ENCODE data around the gene INKA2. TPM values are rescaled to one million over a fixed set of nuclear protein-coding genes. Genes with fewer than 3 reads are reported as not detected.

INKA2 gene
- total and polyA plus RNA-seq, 2 of the 4 experiments (the other 2 are of a cell fraction), result 2.2 to 2.6 TPM

DNA sequence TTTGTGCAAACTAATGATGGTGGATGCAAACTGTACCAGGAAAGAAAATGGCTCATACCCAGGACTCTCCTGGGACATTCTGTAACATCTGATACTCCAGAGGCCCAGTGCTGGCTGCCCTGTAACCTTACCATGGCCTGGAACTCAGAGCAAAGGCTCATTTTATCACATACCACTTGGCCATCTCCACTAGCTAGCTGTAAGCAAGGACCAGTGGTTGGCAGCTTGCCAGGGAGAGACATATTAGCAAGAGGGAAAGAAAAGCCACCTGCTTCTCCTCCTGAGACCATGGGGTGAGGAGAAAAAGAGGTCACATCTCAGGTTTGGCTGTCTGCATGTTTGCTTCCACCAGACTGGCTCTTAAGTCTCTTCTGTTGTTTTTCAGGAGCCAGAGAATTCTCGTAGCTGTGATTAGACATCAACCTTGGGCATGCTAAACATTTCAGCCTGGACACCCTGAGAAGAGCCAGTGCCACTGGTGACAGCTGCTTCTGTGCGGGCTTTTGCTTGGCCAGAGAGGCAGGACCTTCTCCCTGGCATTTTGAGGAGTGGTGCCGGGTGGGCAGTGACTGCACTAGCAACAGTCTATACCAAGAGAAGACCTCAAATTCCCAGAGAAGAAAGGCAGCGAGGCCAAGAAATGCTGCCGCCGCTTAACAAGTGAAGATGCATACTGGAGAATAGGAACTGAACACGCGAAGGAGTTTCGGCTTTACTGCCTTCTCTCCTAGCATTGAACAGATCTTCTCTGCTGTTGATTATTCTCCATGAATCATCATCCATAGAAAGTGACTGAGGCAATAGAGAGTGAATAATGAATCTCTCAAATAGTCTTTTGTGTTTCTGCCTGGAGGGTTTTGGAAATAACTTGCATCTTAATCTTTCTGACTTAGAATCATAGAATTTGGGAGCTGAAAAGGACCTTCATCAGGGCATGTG is 6.7 kb upstream of the INKA2 start:
- no peak overlapping the region for H3K4me3 ChIP-seq (ENCODE audit: insufficient read depth, low read depth, low read length)
- ATAC-seq (ENCODE audit: low read depth) (no peak), DNase-seq (no peak)
- H2BK5ac ChIP-seq (ENCODE audit: low read depth, low read length, poor library complexity, severe bottlenecking), result no peak overlapping the region
- CTCF ChIA-PET, result interaction anchor here (1.1 to 2.4 kb wide), 4 partner anchors 9 to 264 kb away, joined by 4 to 8 read pairs (median 6); no protein-coding TSS in a partner anchor
- no CpG with 5 or more reads among the region's 9 CpGs for WGBS, 2 experiments (ENCODE audit: extremely low coverage in 2 of 2, insufficient read length in 1 of 2)
- peaks cover 10% of the 10 kb centered on the region; the same call in 1 of the 2 replicates for H4K20me1 ChIP-seq (ENCODE audit: insufficient read depth, low read length)
- H4K5ac ChIP-seq (ENCODE audit: low read depth, low read length), result no peak overlapping the region
- H4K91ac ChIP-seq (ENCODE audit: insufficient read depth, low read depth, low read length), result no peak overlapping the region
- in situ Hi-C loops (cut with MboI; ENCODE audit: low sequenced_read_pairs) (no loop called here), dilution Hi-C loops (cut with HindIII; ENCODE audit: low sequenced_read_pairs, unreplicated experiment) (no loop called here), intact Hi-C loops (cut with micrococcal nuclease) (no loop called here)
- H3K36me3 ChIP-seq (ENCODE audit: control insufficient read depth, insufficient read depth, low read length), result no peaks in the 10 kb centered on the region
- no TSS peak for BruUV-seq (replicated peaks)
- peak overlapping the region; percentile 54 for H2BK20ac ChIP-seq (ENCODE audit: low read depth, low read length)
- H3K14ac ChIP-seq (replicated peaks; ENCODE audit: low read depth, low read length), result no peak overlapping the region
- H2BK15ac ChIP-seq (ENCODE audit: low read depth, low read length), result peak overlapping the region; percentile 58; the same call in 1 of the 3 replicates
- POLR2A ChIA-PET (ENCODE audit: unreplicated experiment), result interaction anchor here (0.7 kb wide), 1 partner anchor 10 kb away, joined by 3 read pairs; no protein-coding TSS in a partner anchor
- no peak overlapping the region for H3K9ac ChIP-seq (ENCODE audit: low read depth, low read length)
- H3K79me1 ChIP-seq (ENCODE audit: low read depth in 1 of 2, low read length in 2 of 2), result no peaks in the 10 kb centered on the region; a peak in 1 of 4 replicates
- no peak overlapping the region for H3K27ac ChIP-seq (ENCODE audit: insufficient read depth, low read length)
- H2AK5ac ChIP-seq (ENCODE audit: low read depth, low read length), result peak overlapping the region; percentile 68; the same call in 1 of the 2 replicates
- H2AFZ ChIP-seq (replicated peaks; ENCODE audit: low read length, poor library complexity), result peak overlapping the region; percentile 30
- peak overlapping the region; percentile 28; the same call in 1 of the 2 replicates for H3K23ac ChIP-seq (ENCODE audit: low read depth, low read length)
- no peak overlapping the region for H3K4me2 ChIP-seq (ENCODE audit: low read depth, low read length)
- H3K9me3 ChIP-seq (ENCODE audit: control insufficient read depth, insufficient read depth, low read length), result no peaks in the 10 kb centered on the region
- H2BK120ac ChIP-seq (ENCODE audit: low read depth, low read length), result no peak overlapping the region
- H3K4ac ChIP-seq (ENCODE audit: low read depth, low read length), result peak overlapping the region; percentile 28
- no peak overlapping the region for H3K18ac ChIP-seq (ENCODE audit: low read depth, low read length)
- H3K4me1 ChIP-seq (ENCODE audit: control insufficient read depth, insufficient read depth, low read length), result peaks cover 13% of the 10 kb centered on the region
- peak overlapping the region; percentile 22 for H2AK9ac ChIP-seq (replicated peaks; ENCODE audit: low read depth, low read length, poor library complexity)
- no peak overlapping the region for H4K8ac ChIP-seq (ENCODE audit: low read depth in 2 of 2, low read length in 2 of 2)
- no peak for TF ChIP-seq CHD1 (IDR thresholded peaks at IDR 0.05; ENCODE audit: low read depth, low read length)
- TF ChIP-seq FOS (IDR thresholded peaks at IDR 0.05; ENCODE audit: low read depth, low read length), result no peak
- no peak for TF ChIP-seq RFX5 (IDR thresholded peaks at IDR 0.05; ENCODE audit: low read depth, low read length)
- TF ChIP-seq MAZ (IDR thresholded peaks at IDR 0.05; ENCODE audit: borderline replicate concordance, low read depth, low read length), result no peak
- TF ChIP-seq CEBPB (IDR thresholded peaks at IDR 0.05; ENCODE audit: low read depth, low read length), result peak; percentile 24; the same call in 1 of the 2 replicates
- H3K9me1 ChIP-seq (ENCODE audit: insufficient read depth, low read length), result peaks cover 35% of the 10 kb centered on the region
- no peaks in the 10 kb centered on the region for H3K27me3 ChIP-seq (ENCODE audit: control insufficient read depth, insufficient read depth, low read length)
- H3K56ac ChIP-seq (ENCODE audit: extremely low read depth, insufficient read depth, low read length), result no peak overlapping the region
